K562 (cell line): ENCODE results near the gene RNF214. TPM values are rescaled to one million over a fixed set of nuclear protein-coding genes. Genes with fewer than 3 reads are reported as not detected.

Experiments used
- BRD4 ChIP-seq: fragments of 200-600 bp; sonication (generic); IDR thresholded peaks from 2 replicates; pipeline ENCODE4 v1.6.1; 2017; ENCODE audit warnings: inconsistent platforms
- CBFA2T3 ChIP-seq: fragments of 450-650 bp; IDR thresholded peaks from 2 replicates; pipeline ENCODE4 v1.6.1; 2017
- CBX2 ChIP-seq: fragments of 200-600 bp; sonication (generic); IDR thresholded peaks from one replicate; pipeline ENCODE4 v1.6.1; 2012; ENCODE audit warnings: mild to moderate bottlenecking, low read length, inconsistent platforms; ENCODE audit not compliant: insufficient read depth, poor library complexity, severe bottlenecking
- CCAR2 ChIP-seq: fragments of 200-400 bp; formaldehyde crosslinking; IDR thresholded peaks from 2 replicates; pipeline ENCODE4 v1.6.1; 2017; ENCODE audit warnings: mild to moderate bottlenecking, low read depth, low read length
- ELF4 ChIP-seq: fragments of 450-650 bp; formaldehyde crosslinking; IDR thresholded peaks from 2 replicates; pipeline ENCODE4 v1.4.0; 2022; ENCODE audit warnings: missing genetic modification characterization
- ESRRA ChIP-seq: fragments of 450-650 bp; IDR thresholded peaks from 2 replicates; pipeline ENCODE4 v1.6.1; 2014; ENCODE audit warnings: low read depth, mild to moderate bottlenecking, moderate library complexity, borderline replicate concordance
- ETV6 ChIP-seq, 3 experiments: fragments of 150-350 bp in 1 of 3; sonication (generic) in 1 of 3; formaldehyde crosslinking in 1 of 3; IDR thresholded peaks; 2 replicates each; pipeline versions ENCODE4 v1.6.1 to v1.8.0; 2014 to 2022; ENCODE audit warnings: borderline replicate concordance in 2 of 3, low read depth in 2 of 3, antibody characterized with exemption in 1 of 3, low read length in 1 of 3, mild to moderate bottlenecking in 1 of 3, missing genetic modification reagents in 1 of 3
- FUS ChIP-seq: fragments of 200-400 bp; formaldehyde crosslinking; optimal IDR thresholded peaks from 2 replicates; pipeline ENCODE3; 2017; ENCODE audit warnings: low read depth, low read length
- MBD2 ChIP-seq: sonication (generic); IDR thresholded peaks from 2 replicates; pipeline ENCODE4 v1.6.1; 2016; ENCODE audit warnings: low read depth, borderline replicate concordance
- NR3C1 ChIP-seq: sonication (generic); formaldehyde crosslinking; IDR thresholded peaks from 2 replicates; pipeline ENCODE4 v1.8.1; 2022; ENCODE audit warnings: missing genetic modification reagents
- POLR3A ChIP-seq: IDR thresholded peaks from 2 replicates; pipeline ENCODE4 v1.6.1; 2011; ENCODE audit warnings: borderline replicate concordance, mild to moderate bottlenecking, moderate library complexity; ENCODE audit not compliant: insufficient read length, insufficient read depth; ENCODE audit errors: extremely low read depth
- RAD21 ChIP-seq, 2 experiments: fragments of 250-450 bp in 1 of 2; fragments of 450-650 bp in 1 of 2; sonication (Bioruptor Pico) in 1 of 2; formaldehyde crosslinking in 1 of 2; IDR thresholded peaks in 1 of 2; conservative IDR thresholded peaks in 1 of 2; 2 replicates each; pipeline versions ENCODE4 v1.4.0 to v1.8.0; 2020 to 2022; ENCODE audit warnings: mild to moderate bottlenecking in 2 of 2, moderate library complexity in 1 of 2
- SPI1 ChIP-seq: IDR thresholded peaks from 2 replicates; pipeline ENCODE4 v1.6.1; 2011; ENCODE audit warnings: low read depth, low read length, control low read depth, borderline replicate concordance
- U2AF1 ChIP-seq: fragments of 200-400 bp; formaldehyde crosslinking; optimal IDR thresholded peaks from 2 replicates; pipeline ENCODE3; 2017; ENCODE audit warnings: mild to moderate bottlenecking, low read depth, low read length, moderate library complexity
- ZBTB8A ChIP-seq: fragments of 450-650 bp; IDR thresholded peaks from 2 replicates; pipeline ENCODE4 v1.6.1; 2018; ENCODE audit warnings: mild to moderate bottlenecking, moderate library complexity; ENCODE audit not compliant: partially characterized antibody
- ZNF324 ChIP-seq: fragments of 250-450 bp; sonication (Bioruptor Pico); IDR thresholded peaks from 2 replicates; pipeline ENCODE4 v1.4.0; 2020; ENCODE audit warnings: mild to moderate bottlenecking
- ZSCAN32 ChIP-seq: fragments of 450-650 bp; formaldehyde crosslinking; IDR thresholded peaks from 2 replicates; pipeline ENCODE4 v1.4.0; 2020; ENCODE audit warnings: mild to moderate bottlenecking, moderate library complexity
- polyA plus RNA-seq, 8 experiments: library from polyadenylated mRNA; depleted of rRNA in 4 of 8; stranded (reverse) in 5 of 8; unstranded in 3 of 8; fragments of >200 nt; fragmentation: Nextera tagmentation in 2 of 8; fragmentation: Illumina TruSeq in 1 of 8; extraction: Ambion mirVana in 2 of 8; extraction: Trizol in 1 of 8; gene quantifications; 2 replicates each; pipeline versions ENCODE4 v1.2.1 to v1.2.3, GENCODE V29; 2011 to 2014; ENCODE audit warnings: inconsistent platforms in 1 of 8, missing spikeins in 1 of 8
- total RNA-seq, 7 experiments: library from RNA; depleted of rRNA in 6 of 7; stranded (reverse); fragments of >200 nt in 6 of 7; fragmentation: Illumina TruSeq in 2 of 7; extraction: Trizol in 2 of 7; gene quantifications; 2 replicates each; pipeline versions ENCODE4 v1.2.1 to v1.2.3, GENCODE V29; 2011 to 2021; ENCODE audit warnings: low replicate concordance in 1 of 7
- TF ChIP-seq, protein P1 (sequence below): sonication (generic); formaldehyde crosslinking; IDR thresholded peaks from 2 replicates; pipeline ENCODE4 v1.8.0; 2022; ENCODE audit warnings: mild to moderate bottlenecking, missing genetic modification reagents
- TF ChIP-seq, protein P2 (sequence below): fragments of 250-450 bp; sonication (Bioruptor Pico); IDR thresholded peaks from 2 replicates; pipeline ENCODE4 v1.4.0; 2020; ENCODE audit warnings: borderline replicate concordance
- TF ChIP-seq, protein P3 (sequence below): fragments of 250-450 bp; sonication (Bioruptor Pico); IDR thresholded peaks from 2 replicates; pipeline ENCODE4 v1.4.0; 2020; ENCODE audit warnings: mild to moderate bottlenecking, moderate library complexity, borderline replicate concordance
- TF ChIP-seq, protein P4 (sequence below): fragments of 450-650 bp; formaldehyde crosslinking; IDR thresholded peaks from 2 replicates; pipeline ENCODE4 v1.4.0; 2022; ENCODE audit warnings: missing genetic modification characterization

Gene RNF214
- total and polyA plus RNA-seq, 9 of the 15 experiments (the other 6 are each of a cell fraction or from before 2014, with no cell fraction given): 6.6 to 24.8 (median 11.9) TPM

DNA sequence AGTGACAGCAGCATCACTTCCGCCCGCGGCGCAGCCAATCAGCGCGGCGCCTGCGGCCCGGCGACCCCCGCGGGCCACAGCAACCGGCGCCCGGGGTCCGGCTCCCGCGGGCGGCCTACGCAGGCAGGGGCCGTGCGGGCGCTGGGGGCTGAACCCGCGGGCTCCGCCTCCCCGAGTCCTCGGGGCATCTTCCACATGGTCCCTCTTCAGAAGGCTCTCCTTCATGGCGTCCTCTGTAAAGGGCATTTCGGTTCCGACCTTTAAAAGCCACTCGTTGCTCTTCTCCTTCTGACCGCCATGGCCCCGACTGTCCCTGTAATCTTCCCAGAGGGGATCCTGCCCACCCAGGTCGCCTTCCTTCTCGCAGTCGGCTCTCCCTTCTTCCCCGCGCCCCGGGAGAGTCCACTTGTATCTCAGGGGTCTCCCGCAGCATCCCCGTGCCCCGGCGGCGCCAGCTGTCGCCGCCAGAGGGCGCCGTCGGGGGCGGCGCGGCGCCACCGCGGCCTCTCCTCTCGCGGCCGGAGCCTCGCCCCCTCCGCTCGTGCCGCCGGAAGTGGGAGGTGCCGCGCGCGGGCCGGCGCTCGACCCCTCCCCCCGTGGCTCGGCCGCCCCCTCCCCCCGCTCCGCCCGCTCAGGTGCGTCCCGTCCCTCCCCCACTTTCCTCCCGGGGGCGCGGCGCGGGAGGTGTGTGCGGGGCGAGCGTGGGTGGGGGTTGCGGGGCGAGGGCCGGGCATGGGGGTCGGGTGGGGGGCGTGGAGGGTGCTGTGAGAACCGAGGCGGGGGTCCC lies at the start of gene RNF214 (continued):
- TF ChIP-seq FUS (no peak), ZBTB8A (no peak), CBFA2T3 (no peak), CBX2 (no peak), ZSCAN32 (CRISPR knock-in tag) (no peak), RAD21 (CRISPR knock-in tag; conservative IDR thresholded peaks at IDR 0.05 in 1 of 2, IDR thresholded peaks at IDR 0.05 in 1 of 2) (peak; percentile 48 to 51; a peak in 2 of 4 replicates), ETV6 (IDR thresholded peaks at IDR 0.05; ENCODE audit: borderline replicate concordance in 1 of 2, low read depth in 2 of 2, low read length in 1 of 2) (no peak), ETV6 (CRISPR knock-in tag; IDR thresholded peaks at IDR 0.05; ENCODE audit: borderline replicate concordance) (no peak), POLR3A (no peak), SPI1 (0 out of 2 replicates have a peak, but pooled peaks have one; percentile 66), CCAR2 (no peak), MBD2 (peak; percentile 34; the same call in 1 of the 2 replicates), ZNF324 (CRISPR knock-in tag) (no peak), BRD4 (no peak), NR3C1 (no peak), U2AF1 (no peak), ESRRA (peak; percentile 91), ELF4 (CRISPR knock-in tag) (no peak)
- TF ChIP-seq, protein P1, sequence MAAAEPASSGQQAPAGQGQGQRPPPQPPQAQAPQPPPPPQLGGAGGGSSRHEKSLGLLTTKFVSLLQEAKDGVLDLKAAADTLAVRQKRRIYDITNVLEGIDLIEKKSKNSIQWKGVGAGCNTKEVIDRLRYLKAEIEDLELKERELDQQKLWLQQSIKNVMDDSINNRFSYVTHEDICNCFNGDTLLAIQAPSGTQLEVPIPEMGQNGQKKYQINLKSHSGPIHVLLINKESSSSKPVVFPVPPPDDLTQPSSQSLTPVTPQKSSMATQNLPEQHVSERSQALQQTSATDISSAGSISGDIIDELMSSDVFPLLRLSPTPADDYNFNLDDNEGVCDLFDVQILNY (CRISPR knock-in tag): no peak
- TF ChIP-seq, protein P2, sequence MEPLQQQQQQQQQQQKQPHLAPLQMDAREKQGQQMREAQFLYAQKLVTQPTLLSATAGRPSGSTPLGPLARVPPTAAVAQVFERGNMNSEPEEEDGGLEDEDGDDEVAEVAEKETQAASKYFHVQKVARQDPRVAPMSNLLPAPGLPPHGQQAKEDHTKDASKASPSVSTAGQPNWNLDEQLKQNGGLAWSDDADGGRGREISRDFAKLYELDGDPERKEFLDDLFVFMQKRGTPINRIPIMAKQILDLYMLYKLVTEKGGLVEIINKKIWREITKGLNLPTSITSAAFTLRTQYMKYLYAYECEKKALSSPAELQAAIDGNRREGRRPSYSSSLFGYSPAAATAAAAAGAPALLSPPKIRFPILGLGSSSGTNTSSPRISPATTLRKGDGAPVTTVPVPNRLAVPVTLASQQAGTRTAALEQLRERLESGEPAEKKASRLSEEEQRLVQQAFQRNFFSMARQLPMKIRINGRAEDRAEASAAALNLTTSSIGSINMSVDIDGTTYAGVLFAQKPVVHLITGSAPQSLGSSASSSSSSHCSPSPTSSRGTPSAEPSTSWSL: no peak
- TF ChIP-seq, protein P3, sequence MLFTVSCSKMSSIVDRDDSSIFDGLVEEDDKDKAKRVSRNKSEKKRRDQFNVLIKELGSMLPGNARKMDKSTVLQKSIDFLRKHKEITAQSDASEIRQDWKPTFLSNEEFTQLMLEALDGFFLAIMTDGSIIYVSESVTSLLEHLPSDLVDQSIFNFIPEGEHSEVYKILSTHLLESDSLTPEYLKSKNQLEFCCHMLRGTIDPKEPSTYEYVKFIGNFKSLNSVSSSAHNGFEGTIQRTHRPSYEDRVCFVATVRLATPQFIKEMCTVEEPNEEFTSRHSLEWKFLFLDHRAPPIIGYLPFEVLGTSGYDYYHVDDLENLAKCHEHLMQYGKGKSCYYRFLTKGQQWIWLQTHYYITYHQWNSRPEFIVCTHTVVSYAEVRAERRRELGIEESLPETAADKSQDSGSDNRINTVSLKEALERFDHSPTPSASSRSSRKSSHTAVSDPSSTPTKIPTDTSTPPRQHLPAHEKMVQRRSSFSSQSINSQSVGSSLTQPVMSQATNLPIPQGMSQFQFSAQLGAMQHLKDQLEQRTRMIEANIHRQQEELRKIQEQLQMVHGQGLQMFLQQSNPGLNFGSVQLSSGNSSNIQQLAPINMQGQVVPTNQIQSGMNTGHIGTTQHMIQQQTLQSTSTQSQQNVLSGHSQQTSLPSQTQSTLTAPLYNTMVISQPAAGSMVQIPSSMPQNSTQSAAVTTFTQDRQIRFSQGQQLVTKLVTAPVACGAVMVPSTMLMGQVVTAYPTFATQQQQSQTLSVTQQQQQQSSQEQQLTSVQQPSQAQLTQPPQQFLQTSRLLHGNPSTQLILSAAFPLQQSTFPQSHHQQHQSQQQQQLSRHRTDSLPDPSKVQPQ (CRISPR knock-in tag): no peak
- TF ChIP-seq, protein P4, sequence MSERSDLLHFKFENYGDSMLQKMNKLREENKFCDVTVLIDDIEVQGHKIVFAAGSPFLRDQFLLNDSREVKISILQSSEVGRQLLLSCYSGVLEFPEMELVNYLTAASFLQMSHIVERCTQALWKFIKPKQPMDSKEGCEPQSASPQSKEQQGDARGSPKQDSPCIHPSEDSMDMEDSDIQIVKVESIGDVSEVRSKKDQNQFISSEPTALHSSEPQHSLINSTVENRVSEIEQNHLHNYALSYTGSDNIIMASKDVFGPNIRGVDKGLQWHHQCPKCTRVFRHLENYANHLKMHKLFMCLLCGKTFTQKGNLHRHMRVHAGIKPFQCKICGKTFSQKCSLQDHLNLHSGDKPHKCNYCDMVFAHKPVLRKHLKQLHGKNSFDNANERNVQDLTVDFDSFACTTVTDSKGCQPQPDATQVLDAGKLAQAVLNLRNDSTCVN: no peak
